Urinary bladder (tissue), 4 donors: Measurements from ENCODE around the gene MRPS34. TPM values are rescaled to one million over a fixed set of nuclear protein-coding genes. Genes with fewer than 3 reads are reported as not detected.

Source experiments
- DNase-seq: peaks from one replicate; pipeline ENCODE4 v3.0.0-alpha.2; 2015; ENCODE audit errors: extremely low spot score
- H3K27ac ChIP-seq: one replicate; pipeline ENCODE4 v1.5.1; 2013; ENCODE audit warnings: low read depth, mild to moderate bottlenecking, moderate library complexity
- H3K36me3 ChIP-seq: one replicate; pipeline ENCODE4 v1.6.1; 2013; ENCODE audit warnings: mild to moderate bottlenecking, moderate library complexity; ENCODE audit not compliant: insufficient read depth
- H3K4me1 ChIP-seq: one replicate; pipeline ENCODE4 v1.6.1; 2013; ENCODE audit warnings: mild to moderate bottlenecking, moderate library complexity; ENCODE audit not compliant: insufficient read depth
- H3K4me3 ChIP-seq: one replicate; pipeline ENCODE4 v1.5.1; 2013; ENCODE audit warnings: low read depth, low read length
- WGBS: extraction: QIAGEN DNeasy Blood & Tissue Kit; methylation state at CpG from one replicate; pipeline ENCODE4 v1.1.7; 2013; 5-methylcytosine and 5-hydroxymethylcytosine counted together
- polyA plus RNA-seq: library from polyadenylated mRNA; stranded (reverse); fragments of 200-250 nt; gene quantifications from one replicate; pipeline ENCODE4 v1.2.3, GENCODE V29; 2013
- total RNA-seq: library from RNA; depleted of rRNA; stranded (reverse); fragments of >200 nt; gene quantifications from one replicate; pipeline ENCODE4 v1.2.3, GENCODE V29; 2014
- donor health status: healthy with polysubstance abuse.
- donor health status: healthy.

MRPS34 gene
- total and polyA plus RNA-seq, 2 donors: 21.9 to 98.2 TPM

DNA sequence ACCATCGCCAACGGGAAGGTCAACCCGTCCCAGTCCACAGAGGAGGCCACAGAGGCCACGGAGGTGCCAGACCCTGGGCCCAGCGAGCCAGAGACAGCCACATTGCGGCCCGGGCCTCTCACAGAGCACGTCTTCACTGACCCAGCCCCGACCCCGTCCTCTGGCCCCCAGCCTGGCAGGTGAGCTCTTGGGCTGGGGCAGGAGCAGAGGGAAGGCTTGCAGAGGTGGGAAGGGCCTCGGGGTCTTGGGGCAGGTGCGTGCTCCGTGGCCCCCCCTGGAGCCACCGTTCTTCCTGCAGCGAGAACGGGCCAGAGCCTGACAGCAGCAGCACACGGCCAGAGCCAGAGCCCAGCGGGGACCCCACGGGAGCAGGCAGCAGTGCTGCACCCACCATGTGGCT lies 6.7 kb downstream of the MRPS34 start:
- no peak for DNase-seq
- peaks cover 4% of the 10 kb centered on the region for H3K36me3 ChIP-seq
- H3K4me1 ChIP-seq: no peaks in the 10 kb centered on the region
- WGBS: 90% methylated on average over 19 of the region's 19 CpGs
- H3K4me3 ChIP-seq: no peak overlapping the region
- H3K27ac ChIP-seq: no peak overlapping the region

DNA sequence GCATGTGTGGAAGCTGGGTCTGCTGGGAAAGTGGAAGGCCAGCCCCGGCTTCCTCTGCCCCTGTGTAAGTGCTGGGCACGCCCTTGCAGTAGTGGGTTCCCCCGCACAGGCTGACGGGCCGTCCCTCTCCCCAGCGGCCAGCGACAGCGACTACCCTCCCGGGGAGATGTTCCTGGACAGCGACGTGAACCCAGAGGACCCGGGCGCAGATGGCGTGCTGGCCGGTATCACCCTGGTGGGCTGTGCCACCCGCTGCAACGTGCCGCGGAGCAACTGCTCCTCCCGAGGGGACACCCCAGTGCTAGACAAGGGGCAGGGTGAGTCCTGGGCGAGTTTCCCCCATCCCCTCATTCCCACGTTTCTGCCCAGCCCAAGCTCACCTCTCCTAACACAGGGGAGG lies 7.1 kb downstream of the MRPS34 start:
- no peak overlapping the region for H3K27ac ChIP-seq
- no peak overlapping the region for H3K4me3 ChIP-seq
- H3K4me1 ChIP-seq: no peaks in the 10 kb centered on the region
- 90% methylated on average over 22 of the region's 22 CpGs for WGBS
- peaks cover 4% of the 10 kb centered on the region for H3K36me3 ChIP-seq
- no peak for DNase-seq

DNA sequence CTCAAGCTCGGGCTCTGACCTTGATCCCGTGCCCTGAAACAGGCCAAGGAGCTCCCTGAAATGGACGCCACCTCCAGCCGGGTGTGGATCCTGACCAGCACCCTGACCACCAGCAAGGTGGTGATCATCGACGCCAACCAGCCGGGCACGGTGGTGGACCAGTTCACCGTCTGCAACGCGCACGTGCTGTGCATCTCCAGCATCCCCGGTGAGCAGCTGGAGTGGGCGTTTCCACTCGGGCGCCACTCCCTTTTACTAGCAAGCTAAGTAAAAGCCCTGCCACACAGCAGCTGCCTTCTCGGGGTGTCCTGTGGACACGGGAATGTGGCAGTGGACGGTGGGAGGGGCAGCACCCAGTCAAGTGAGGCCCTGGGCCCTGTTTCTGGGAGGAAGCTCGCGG lies 8.0 kb downstream of the MRPS34 start:
- peaks cover 7% of the 10 kb centered on the region for H3K36me3 ChIP-seq
- H3K4me3 ChIP-seq: no peak overlapping the region
- no peak overlapping the region for H3K27ac ChIP-seq
- WGBS: 91% methylated on average over 21 of the region's 21 CpGs
- H3K4me1 ChIP-seq: no peaks in the 10 kb centered on the region
- DNase-seq: no peak

DNA sequence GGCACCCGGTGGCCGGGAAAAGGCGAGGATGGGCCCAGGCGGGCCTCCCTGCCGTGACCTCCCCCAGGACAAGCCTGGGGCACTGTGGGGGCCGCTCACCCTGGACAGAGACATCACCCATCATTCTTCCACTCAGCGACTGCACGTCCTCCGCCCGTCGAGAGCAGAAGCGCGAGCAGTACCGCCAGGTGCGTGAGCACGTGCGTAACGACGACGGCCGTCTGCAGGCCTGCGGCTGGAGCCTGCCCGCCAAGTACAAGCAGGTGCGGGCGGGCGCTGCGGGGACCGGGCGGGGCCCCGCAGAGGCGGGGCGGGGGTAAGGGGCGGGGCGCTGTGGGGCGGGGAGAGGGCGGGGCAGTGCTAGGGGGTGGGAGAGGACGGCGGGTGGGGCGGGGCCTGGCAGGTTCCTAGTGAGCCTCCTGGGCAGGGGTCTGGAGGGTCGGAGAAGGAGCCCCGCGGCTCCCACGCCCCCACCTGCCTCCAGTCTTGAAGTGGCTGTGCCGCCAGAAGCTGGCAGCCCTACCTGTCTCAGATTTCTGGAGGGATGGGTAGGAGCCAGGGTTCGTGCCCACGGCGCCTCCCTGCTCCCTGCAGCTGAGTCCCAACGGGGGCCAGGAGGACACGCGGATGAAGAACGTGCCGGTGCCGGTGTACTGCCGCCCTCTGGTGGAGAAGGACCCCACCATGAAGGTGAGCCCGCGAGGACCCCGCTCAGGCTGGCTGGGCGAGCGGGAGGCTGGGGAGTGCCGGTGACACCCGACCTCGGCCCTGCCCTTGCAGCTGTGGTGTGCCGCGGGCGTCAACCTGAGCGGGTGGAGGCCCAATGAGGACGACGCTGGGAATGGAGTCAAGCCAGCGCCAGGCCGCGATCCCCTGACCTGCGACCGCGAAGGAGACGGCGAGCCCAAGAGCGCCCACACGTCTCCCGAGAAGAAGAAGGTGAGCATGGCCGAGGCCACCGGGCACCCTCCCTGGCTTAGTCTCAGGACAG lies 9.1 kb downstream of the MRPS34 start:
- peaks cover 7% of the 10 kb centered on the region for H3K36me3 ChIP-seq
- no peak for DNase-seq
- no peak overlapping the region for H3K27ac ChIP-seq
- H3K4me1 ChIP-seq: no peaks in the 10 kb centered on the region
- no peak overlapping the region for H3K4me3 ChIP-seq
- WGBS: 66% methylated on average over 81 of the region's 81 CpGs

GRCh38 chr16:1762879-1763520 lies 9.9 kb downstream of the MRPS34 start:
- WGBS: 86% methylated on average over 24 of the region's 24 CpGs
- H3K36me3 ChIP-seq: peaks cover 7% of the 10 kb centered on the region
- no peaks in the 10 kb centered on the region for H3K4me1 ChIP-seq
- no peak overlapping the region for H3K4me3 ChIP-seq
- no peak overlapping the region for H3K27ac ChIP-seq
- DNase-seq: no peak

- no peak overlapping the region for H3K4me3 ChIP-seq
- H3K36me3 ChIP-seq: peaks cover 7% of the 10 kb centered on the region
- no peak overlapping the region for H3K27ac ChIP-seq
- WGBS: 86% methylated on average over 30 of the region's 30 CpGs
- DNase-seq: no peak
- no peaks in the 10 kb centered on the region for H3K4me1 ChIP-seq
These were observed 10.6 kb downstream of the MRPS34 start for GRCh38 chr16:1762196-1762878.

DNA sequence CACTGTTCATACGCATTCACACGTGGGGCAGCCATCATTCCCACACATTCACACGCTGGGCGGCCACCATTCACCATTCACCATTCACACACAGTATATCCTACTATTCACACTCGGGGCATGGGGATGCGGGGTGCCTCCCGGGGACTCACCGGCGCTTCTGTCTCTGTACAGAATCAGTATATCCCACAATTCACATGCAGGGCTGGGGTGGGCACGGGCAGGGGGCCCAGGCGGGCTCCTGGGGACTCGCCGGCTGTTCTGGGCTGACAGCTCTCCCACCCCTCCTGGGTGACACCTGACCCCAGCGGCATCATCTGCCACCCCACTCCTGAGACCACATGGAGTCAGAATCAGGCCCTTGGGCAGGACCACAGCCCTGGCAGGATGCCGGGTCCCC lies 11.2 kb downstream of the MRPS34 start:
- Histone ChIP-seq H3K27ac (no peak overlapping the region), H3K4me3 (no peak overlapping the region), H3K36me3 (peaks cover 7% of the 10 kb centered on the region), H3K4me1 (no peaks in the 10 kb centered on the region)
- no peak for DNase-seq
- 93% methylated on average over 15 of the region's 15 CpGs for WGBS

GRCh38 chr16:1760911-1761310 lies 12.0 kb downstream of the MRPS34 start:
- no peak overlapping the region for H3K4me3 ChIP-seq
- 85% methylated on average over 15 of the region's 15 CpGs for WGBS
- no peaks in the 10 kb centered on the region for H3K4me1 ChIP-seq
- H3K27ac ChIP-seq: no peak overlapping the region
- no peak for DNase-seq
- peaks cover 7% of the 10 kb centered on the region for H3K36me3 ChIP-seq

DNA sequence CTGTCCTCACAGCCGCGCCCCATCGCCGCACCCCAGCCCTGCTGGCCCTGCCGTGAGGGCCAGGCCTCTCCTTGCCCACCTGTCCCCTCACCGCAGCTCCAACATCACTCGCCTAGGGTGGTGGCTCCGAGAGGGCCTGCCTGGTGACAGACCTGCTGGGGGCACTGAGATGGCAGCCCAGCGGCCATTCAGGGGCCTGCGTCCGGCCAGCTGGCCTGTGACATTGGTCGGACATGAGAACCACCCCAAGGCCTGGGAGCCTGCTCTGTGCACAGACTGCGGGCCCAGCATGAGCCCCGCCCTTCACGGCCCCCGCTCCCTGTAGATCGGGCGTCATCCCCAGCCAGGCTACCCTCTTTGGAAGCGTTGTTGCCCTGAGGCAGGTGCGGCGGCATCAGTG lies 13.4 kb downstream of the MRPS34 start:
- DNase-seq: no peak
- no peak overlapping the region for H3K27ac ChIP-seq
- 95% methylated on average over 21 of the region's 21 CpGs for WGBS
- no peaks in the 10 kb centered on the region for H3K4me1 ChIP-seq
- H3K36me3 ChIP-seq: peaks cover 3% of the 10 kb centered on the region
- H3K4me3 ChIP-seq: no peak overlapping the region

GRCh38 chr16:1758923-1759322 lies 14.0 kb downstream of the MRPS34 start:
- 89% methylated on average over 18 of the region's 18 CpGs for WGBS
- Histone ChIP-seq H3K4me3 (no peak overlapping the region), H3K27ac (no peak overlapping the region), H3K4me1 (no peaks in the 10 kb centered on the region), H3K36me3 (peaks cover 3% of the 10 kb centered on the region)
- no peak for DNase-seq

DNA sequence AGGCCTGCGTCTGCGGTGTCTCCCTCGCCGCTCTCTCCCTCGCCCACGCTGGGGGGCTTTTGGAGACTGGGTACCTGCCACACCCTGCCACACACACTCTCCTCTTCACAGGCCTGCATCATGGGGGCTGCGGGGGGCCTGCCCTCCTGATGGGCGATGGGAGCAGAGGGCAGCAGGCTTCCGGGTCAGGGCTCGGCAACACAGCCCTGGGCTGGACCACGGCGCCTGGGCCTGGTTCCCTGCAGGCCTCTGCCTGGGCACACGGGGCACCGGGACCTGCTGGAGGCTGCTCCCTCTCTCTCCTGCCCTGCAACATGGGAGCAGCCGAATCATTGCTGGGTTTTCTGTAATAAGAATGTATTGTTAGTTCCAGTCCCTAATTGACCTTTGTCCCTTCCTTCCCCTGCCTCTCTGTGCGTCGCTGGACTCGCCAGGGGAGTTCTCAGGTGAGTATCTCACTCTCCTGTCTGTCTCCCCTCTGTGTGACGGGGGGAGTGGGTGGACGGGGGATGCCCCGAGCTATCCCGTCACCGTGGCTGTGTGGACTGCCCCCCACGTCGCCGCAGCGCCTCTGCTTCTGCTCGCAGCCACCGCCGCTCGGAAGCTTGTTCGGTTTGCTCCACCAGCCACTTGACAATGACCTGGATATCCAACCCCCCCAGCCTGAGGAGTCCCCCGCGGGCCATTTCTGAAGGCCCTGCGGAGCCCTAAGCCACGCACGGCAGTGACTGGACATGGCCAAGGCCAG lies 15.0 kb downstream of the MRPS34 start:
- 94% methylated on average over 37 of the region's 37 CpGs for WGBS
- peaks cover 3% of the 10 kb centered on the region for H3K36me3 ChIP-seq
- DNase-seq: no peak
- H3K4me1 ChIP-seq: no peaks in the 10 kb centered on the region
- H3K4me3 ChIP-seq: no peak overlapping the region
- no peak overlapping the region for H3K27ac ChIP-seq

DNA sequence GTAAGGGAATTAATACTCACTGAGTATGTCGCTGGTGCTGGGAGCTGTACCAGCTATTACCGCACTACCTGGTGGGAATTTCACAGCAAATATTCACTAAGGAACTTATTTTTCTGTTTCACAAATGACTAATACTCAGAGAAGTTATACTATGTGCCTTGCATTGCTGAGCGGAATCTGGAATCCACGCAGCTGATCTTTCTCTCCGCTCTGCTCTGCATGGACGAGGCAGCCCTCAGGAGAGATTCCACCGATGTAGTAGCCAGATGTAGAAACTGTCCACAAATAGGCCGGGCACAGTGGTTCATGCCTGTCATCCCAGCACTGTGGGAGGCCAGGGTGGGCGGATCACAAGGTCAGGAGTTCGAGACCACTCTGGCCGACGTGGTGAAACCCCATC lies 18.7 kb downstream of the MRPS34 start:
- WGBS: 95% methylated on average over 12 of the region's 12 CpGs
- H3K36me3 ChIP-seq: no peaks in the 10 kb centered on the region
- no peak for DNase-seq

DNA sequence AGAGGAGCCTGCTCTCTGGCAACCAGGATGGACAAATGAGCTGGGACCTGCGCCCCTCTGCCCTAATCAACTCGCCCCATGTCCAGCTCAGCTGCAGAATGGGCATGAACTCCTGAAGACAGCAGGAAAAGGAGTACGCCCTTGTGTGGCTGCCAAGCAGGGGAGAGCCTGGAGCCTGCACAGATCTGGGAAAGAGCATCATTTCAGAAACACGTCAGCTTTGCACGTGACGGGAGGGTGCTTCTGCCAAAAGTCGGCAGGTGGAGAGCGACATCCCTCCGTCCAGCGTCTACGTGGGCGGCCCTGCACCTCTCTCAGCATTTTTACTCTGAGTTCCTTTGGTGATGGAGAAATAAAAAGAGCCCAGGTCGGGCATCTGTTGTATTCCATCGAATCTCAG lies 20.1 kb downstream of the MRPS34 start:
- no peak for DNase-seq
- no peak overlapping the region for H3K4me3 ChIP-seq
- WGBS: 92% methylated on average over 14 of the region's 14 CpGs
- H3K4me1 ChIP-seq: no peaks in the 10 kb centered on the region
- H3K27ac ChIP-seq: no peak overlapping the region
- H3K36me3 ChIP-seq: peaks cover 2% of the 10 kb centered on the region

More for the DNA sequence above, 18.7 kb downstream of the MRPS34 start:
- Histone ChIP-seq H3K4me3 (no peak overlapping the region), H3K4me1 (no peaks in the 10 kb centered on the region), H3K27ac (no peak overlapping the region)
